ENCODE results near the gene LCE1C. TPM values are rescaled to one million over a fixed set of nuclear protein-coding genes. Genes with fewer than 3 reads are reported as not detected.

Gene LCE1C
- total RNA-seq, 5 donors from 2014 or later (not counting 1 experiment from before 2014, with no cell fraction given): not detected

DNA sequence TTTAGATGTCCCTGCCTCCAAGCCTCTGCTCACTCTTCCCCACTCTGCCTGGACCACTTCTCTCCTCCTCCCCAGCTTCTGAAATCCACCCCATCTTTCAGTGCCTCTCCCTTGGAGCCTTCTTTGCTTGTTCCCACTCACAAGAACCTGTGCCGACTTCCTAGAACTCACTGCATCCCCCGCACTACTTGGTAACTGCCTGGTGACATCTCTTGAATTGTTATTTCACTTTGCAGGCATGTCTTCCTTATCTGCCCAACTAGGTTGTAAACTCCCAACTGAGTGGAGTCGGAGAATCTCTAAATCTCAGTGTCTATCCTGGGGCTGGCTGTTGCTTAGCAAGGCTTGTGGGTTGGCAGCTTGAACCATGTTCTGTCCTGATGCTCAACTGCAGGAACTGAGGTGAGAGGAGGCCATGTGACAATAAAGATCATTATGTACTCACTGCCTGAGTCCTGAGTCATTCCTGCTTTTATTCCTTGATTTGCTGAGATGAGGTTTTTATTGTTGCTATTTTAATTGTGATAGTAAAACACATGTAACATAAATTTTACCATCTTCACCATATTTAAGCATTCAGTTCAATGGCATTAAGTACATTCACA, 44.7 kb downstream of the LCE1C start:
- Histone ChIP-seq H3K27ac (ENCODE audit: low read length) (no peak overlapping the region), H3K36me3 (ENCODE audit: control insufficient read depth in 2 of 2, extremely low read depth in 1 of 2, insufficient read depth in 1 of 2, low read length in 1 of 2) (no peaks in the 10 kb centered on the region), H3K4me1 (ENCODE audit: control insufficient read depth in 1 of 2, extremely low read depth in 1 of 2, insufficient read depth in 2 of 2, low read length in 2 of 2) (no peaks in the 10 kb centered on the region), H3K4me3 (ENCODE audit: control insufficient read depth in 1 of 2, extremely low read depth in 1 of 2, low read length in 1 of 2) (no peak overlapping the region), H3K9me3 (no peaks in the 10 kb centered on the region), H3K27me3 (replicated peaks in 1 of 2; ENCODE audit: control insufficient read depth in 2 of 2, extremely low read depth in 1 of 2, insufficient read depth in 2 of 2, low read length in 1 of 2) (peaks cover 0 to 18% of the 10 kb centered on the region in 2 experiments)
- WGBS (ENCODE audit: insufficient coverage): 90% methylated on average over 3 of the region's 3 CpGs
- H3K4me1 Mint-ChIP-seq: no peaks in the 10 kb centered on the region
- H3K4me3 Mint-ChIP-seq: no peak overlapping the region
- H3K27me3 Mint-ChIP-seq: peaks cover 36 to 37% of the 10 kb centered on the region in 2 donors
- no peak for ATAC-seq (replicated peaks in 1 of 4)
- H3K27ac Mint-ChIP-seq: no peak overlapping the region
- DNase-seq: no peak
- POLR2A ChIA-PET: no interaction called here
- CTCF ChIA-PET: no interaction called here
- peaks cover 0 to 4% (median 0%) of the 10 kb centered on the region in 3 donors for H3K9me3 Mint-ChIP-seq
- no peaks in the 10 kb centered on the region for H3K36me3 Mint-ChIP-seq

DNA sequence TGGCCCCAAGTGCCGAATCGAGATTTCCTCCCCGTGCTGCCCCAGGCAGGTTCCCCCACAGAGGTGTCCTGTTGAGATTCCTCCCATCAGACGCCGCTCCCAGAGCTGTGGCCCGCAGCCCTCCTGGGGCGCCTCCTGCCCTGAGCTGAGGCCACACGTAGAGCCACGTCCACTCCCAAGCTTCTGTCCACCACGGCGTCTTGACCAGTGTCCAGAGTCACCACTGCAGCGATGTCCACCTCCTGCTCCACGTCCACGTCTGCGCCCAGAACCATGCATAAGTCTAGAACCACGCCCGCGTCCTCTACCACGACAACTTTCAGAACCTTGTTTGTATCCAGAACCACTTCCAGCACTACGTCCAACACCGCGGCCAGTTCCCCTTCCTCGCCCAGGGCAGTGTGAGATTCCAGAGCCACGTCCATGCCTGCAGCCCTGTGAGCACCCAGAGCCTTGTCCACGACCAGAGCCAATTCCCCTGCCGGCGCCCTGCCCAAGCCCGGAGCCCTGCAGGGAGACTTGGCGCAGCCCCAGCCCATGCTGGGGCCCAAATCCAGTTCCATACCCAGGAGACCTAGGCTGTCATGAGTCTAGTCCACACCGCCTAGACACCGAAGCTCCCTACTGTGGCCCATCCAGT, 45.8 kb downstream of the LCE1C start:
- peaks cover 0 to 4% (median 0%) of the 10 kb centered on the region in 3 donors for H3K9me3 Mint-ChIP-seq
- no peaks in the 10 kb centered on the region for H3K4me1 ChIP-seq (ENCODE audit: control insufficient read depth in 1 of 2, extremely low read depth in 1 of 2, insufficient read depth in 2 of 2, low read length in 2 of 2)
- no peak for DNase-seq
- H3K36me3 Mint-ChIP-seq: no peaks in the 10 kb centered on the region
- POLR2A ChIA-PET: no interaction called here
- no peak overlapping the region for H3K4me3 Mint-ChIP-seq
- no peaks in the 10 kb centered on the region for H3K4me1 Mint-ChIP-seq
- H3K4me3 ChIP-seq (ENCODE audit: control insufficient read depth in 1 of 2, extremely low read depth in 1 of 2, low read length in 1 of 2): no peak overlapping the region
- no peaks in the 10 kb centered on the region for H3K9me3 ChIP-seq
- 89% methylated on average over 31 of the region's 31 CpGs for WGBS (ENCODE audit: insufficient coverage)
- H3K27ac ChIP-seq (ENCODE audit: low read length): no peak overlapping the region
- H3K27me3 ChIP-seq (replicated peaks in 1 of 2; ENCODE audit: control insufficient read depth in 2 of 2, extremely low read depth in 1 of 2, insufficient read depth in 2 of 2, low read length in 1 of 2): peaks cover 0 to 17% of the 10 kb centered on the region in 2 experiments
- H3K36me3 ChIP-seq (ENCODE audit: control insufficient read depth in 2 of 2, extremely low read depth in 1 of 2, insufficient read depth in 1 of 2, low read length in 1 of 2): no peaks in the 10 kb centered on the region
- no peak for ATAC-seq (replicated peaks in 1 of 4)
- H3K27me3 Mint-ChIP-seq: peaks cover 39 to 43% of the 10 kb centered on the region in 2 donors
- no peak overlapping the region for H3K27ac Mint-ChIP-seq
- CTCF ChIA-PET: no interaction called here

DNA sequence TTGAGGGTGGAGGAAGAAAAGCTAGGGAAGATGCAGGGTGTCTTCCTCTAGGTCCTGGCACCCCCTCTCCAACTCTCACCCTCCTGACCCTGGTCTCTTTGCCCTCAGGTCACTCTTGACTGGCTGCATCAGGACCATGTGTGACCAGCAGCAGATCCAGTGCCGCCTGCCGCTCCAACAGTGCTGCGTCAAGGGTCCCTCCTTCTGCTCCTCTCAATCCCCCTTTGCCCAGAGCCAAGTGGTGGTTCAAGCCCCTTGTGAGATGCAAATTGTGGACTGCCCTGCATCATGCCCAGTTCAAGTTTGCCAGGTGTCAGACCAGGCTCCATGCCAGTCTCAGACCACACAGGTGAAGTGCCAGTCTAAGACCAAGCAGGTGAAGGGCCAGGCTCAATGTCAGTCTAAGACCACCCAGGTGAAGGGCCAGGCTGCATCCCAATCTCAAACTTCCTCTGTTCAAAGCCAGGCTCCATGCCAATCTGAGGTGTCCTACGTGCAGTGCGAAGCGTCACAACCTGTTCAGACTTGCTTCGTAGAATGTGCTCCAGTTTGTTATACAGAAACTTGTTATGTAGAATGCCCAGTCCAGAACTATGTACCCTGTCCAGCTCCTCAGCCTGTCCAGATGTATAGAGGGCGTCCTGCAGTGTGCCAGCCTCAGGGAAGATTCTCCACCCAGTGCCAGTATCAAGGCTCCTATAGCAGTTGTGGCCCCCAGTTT, 46.8 kb downstream of the LCE1C start:
- H3K36me3 Mint-ChIP-seq: no peaks in the 10 kb centered on the region
- POLR2A ChIA-PET: interaction anchor here in 1 of 2 donors (0.5 kb wide), 1 partner anchor 21 kb away, joined by 3 read pairs; no protein-coding TSS in a partner anchor
- no peaks in the 10 kb centered on the region for H3K9me3 Mint-ChIP-seq
- H3K9me3 ChIP-seq: no peaks in the 10 kb centered on the region
- no peak overlapping the region for H3K4me3 Mint-ChIP-seq
- peaks cover 0 to 16% of the 10 kb centered on the region in 2 experiments for H3K27me3 ChIP-seq (replicated peaks in 1 of 2; ENCODE audit: control insufficient read depth in 2 of 2, extremely low read depth in 1 of 2, insufficient read depth in 2 of 2, low read length in 1 of 2)
- CTCF ChIA-PET: interaction anchor here in 1 of 2 donors (0.6 kb wide), 1 partner anchor 896 kb away, joined by 3 read pairs; no protein-coding TSS in a partner anchor
- ATAC-seq (replicated peaks in 1 of 4): no peak
- WGBS (ENCODE audit: insufficient coverage): 74% methylated on average over 6 of the region's 8 CpGs
- no peak for DNase-seq
- no peak overlapping the region for H3K4me3 ChIP-seq (ENCODE audit: control insufficient read depth in 1 of 2, extremely low read depth in 1 of 2, low read length in 1 of 2)
- no peak overlapping the region for H3K27ac ChIP-seq (ENCODE audit: low read length)
- H3K27ac Mint-ChIP-seq: no peak overlapping the region
- no peaks in the 10 kb centered on the region for H3K36me3 ChIP-seq (ENCODE audit: control insufficient read depth in 2 of 2, extremely low read depth in 1 of 2, insufficient read depth in 1 of 2, low read length in 1 of 2)
- H3K4me1 Mint-ChIP-seq: no peaks in the 10 kb centered on the region
- H3K4me1 ChIP-seq (ENCODE audit: control insufficient read depth in 1 of 2, extremely low read depth in 1 of 2, insufficient read depth in 2 of 2, low read length in 2 of 2): no peaks in the 10 kb centered on the region
- peaks cover 40 to 43% of the 10 kb centered on the region in 2 donors for H3K27me3 Mint-ChIP-seq

DNA sequence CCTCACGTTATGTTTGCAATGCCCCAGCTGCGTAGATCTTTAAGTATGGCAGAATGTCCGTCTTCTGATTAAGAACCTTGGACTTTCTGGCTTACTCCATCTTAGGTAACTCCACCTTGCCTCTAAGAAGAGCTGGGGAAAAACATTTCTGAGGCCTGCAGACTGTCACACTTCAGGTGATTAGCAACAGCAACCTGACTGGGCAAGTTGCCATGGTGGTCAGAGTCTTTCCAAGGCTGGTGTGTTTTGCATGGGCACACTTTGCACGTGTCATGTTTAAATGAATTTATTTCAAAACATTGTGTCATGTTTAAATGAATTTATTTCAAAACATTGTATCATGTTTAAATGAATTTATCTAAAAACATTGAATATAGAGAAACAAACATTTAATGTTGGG, 47.8 kb downstream of the LCE1C start:
- no peak for ATAC-seq (replicated peaks in 1 of 4)
- H3K4me1 ChIP-seq (ENCODE audit: control insufficient read depth in 1 of 2, extremely low read depth in 1 of 2, insufficient read depth in 2 of 2, low read length in 2 of 2): no peaks in the 10 kb centered on the region
- CTCF ChIA-PET: interaction anchor here in 1 of 2 donors (0.6 kb wide), 1 partner anchor 895 kb away, joined by 3 read pairs; no protein-coding TSS in a partner anchor
- Mint-ChIP-seq H3K36me3 (no peaks in the 10 kb centered on the region), H3K9me3 (no peaks in the 10 kb centered on the region), H3K27me3 (peaks cover 42 to 45% of the 10 kb centered on the region in 2 donors), H3K4me1 (no peaks in the 10 kb centered on the region), H3K27ac (no peak overlapping the region), H3K4me3 (no peak overlapping the region)
- H3K27me3 ChIP-seq (replicated peaks in 1 of 2; ENCODE audit: control insufficient read depth in 2 of 2, extremely low read depth in 1 of 2, insufficient read depth in 2 of 2, low read length in 1 of 2): peaks cover 0 to 14% of the 10 kb centered on the region in 2 experiments
- no peak for DNase-seq
- POLR2A ChIA-PET: no interaction called here
- H3K4me3 ChIP-seq (ENCODE audit: control insufficient read depth in 1 of 2, extremely low read depth in 1 of 2, low read length in 1 of 2): no peak overlapping the region
- 96% methylated on average over 3 of the region's 4 CpGs for WGBS (ENCODE audit: insufficient coverage)
- H3K9me3 ChIP-seq: no peaks in the 10 kb centered on the region
- H3K36me3 ChIP-seq (ENCODE audit: control insufficient read depth in 2 of 2, extremely low read depth in 1 of 2, insufficient read depth in 1 of 2, low read length in 1 of 2): no peaks in the 10 kb centered on the region
- H3K27ac ChIP-seq (ENCODE audit: low read length): no peak overlapping the region

DNA sequence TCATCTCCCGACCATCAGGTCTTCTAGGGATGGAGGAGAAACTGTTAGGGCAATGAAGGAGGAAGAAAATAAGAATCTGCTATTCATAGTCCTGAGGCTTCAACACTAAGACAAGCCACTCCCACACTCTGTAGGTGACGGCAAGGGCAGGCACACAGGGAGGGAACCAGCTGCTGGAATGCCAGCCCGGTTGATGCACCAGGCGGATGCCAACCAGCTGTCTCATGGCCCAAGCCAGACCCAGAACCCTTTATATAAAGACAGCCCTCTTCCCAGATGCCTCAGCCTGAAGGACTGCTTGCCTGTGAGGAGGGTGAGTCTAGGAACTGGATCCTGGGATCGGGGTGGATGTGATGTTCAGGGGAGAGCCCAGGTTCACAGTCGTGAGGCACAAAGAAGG, 48.7 kb downstream of the LCE1C start, which contains the start of gene KPRP:
Gene KPRP, plus strand, starts transcription at position 279 of the 400 bp plus-strand sequence. CDS start 1,564 bp downstream, outside the sequence.
- CTCF ChIA-PET: no interaction called here
- Histone ChIP-seq H3K36me3 (ENCODE audit: control insufficient read depth in 2 of 2, extremely low read depth in 1 of 2, insufficient read depth in 1 of 2, low read length in 1 of 2) (no peaks in the 10 kb centered on the region), H3K27me3 (replicated peaks in 1 of 2; ENCODE audit: control insufficient read depth in 2 of 2, extremely low read depth in 1 of 2, insufficient read depth in 2 of 2, low read length in 1 of 2) (peaks cover 0 to 12% of the 10 kb centered on the region in 2 experiments), H3K4me3 (ENCODE audit: control insufficient read depth in 1 of 2, extremely low read depth in 1 of 2, low read length in 1 of 2) (no peak within 1 kb of the TSS), H3K27ac (ENCODE audit: low read length) (no peak within 1 kb of the TSS), H3K4me1 (ENCODE audit: control insufficient read depth in 1 of 2, extremely low read depth in 1 of 2, insufficient read depth in 2 of 2, low read length in 2 of 2) (no peaks in the 10 kb centered on the region), H3K9me3 (no peaks in the 10 kb centered on the region)
- Mint-ChIP-seq H3K36me3 (no peaks in the 10 kb centered on the region), H3K4me3 (no peak within 1 kb of the TSS), H3K27me3 (peaks cover 41 to 52% of the 10 kb centered on the region in 2 donors), H3K4me1 (no peaks in the 10 kb centered on the region), H3K9me3 (no peaks in the 10 kb centered on the region), H3K27ac (no peak within 1 kb of the TSS)
- POLR2A ChIA-PET: no interaction called here
- WGBS (ENCODE audit: insufficient coverage): 94% methylated on average over 3 of the region's 6 CpGs
- DNase-seq (no peak), ATAC-seq (replicated peaks in 1 of 4) (no peak)

DNA sequence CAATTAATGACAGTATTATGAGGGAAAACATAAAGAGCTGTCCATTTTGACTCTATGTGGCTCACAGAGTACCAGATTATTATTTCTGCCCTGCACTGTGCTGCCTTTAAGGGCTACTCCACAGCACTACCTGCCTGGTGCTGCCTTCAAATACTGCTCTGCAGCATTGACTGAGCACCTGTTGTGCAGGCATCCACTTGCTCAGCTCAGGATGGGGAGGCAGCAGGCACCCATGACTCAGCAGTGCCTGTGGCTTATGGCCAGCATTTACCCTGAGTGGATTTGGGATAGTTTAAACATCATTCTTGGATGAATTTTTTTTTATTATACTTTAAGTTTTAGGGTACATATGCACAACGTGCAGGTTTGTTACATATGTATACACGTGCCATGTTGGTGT, 49.6 kb downstream of the LCE1C start:
- DNase-seq: no peak
- Mint-ChIP-seq H3K27ac (no peak overlapping the region), H3K9me3 (no peaks in the 10 kb centered on the region), H3K4me1 (no peaks in the 10 kb centered on the region), H3K36me3 (no peaks in the 10 kb centered on the region), H3K4me3 (no peak overlapping the region), H3K27me3 (peaks cover 40 to 51% of the 10 kb centered on the region in 2 donors)
- ATAC-seq (replicated peaks in 1 of 4): no peak
- H3K9me3 ChIP-seq: no peaks in the 10 kb centered on the region
- CTCF ChIA-PET: no interaction called here
- POLR2A ChIA-PET: no interaction called here
- H3K4me1 ChIP-seq (ENCODE audit: control insufficient read depth in 1 of 2, extremely low read depth in 1 of 2, insufficient read depth in 2 of 2, low read length in 2 of 2): no peaks in the 10 kb centered on the region
- WGBS (ENCODE audit: insufficient coverage): no CpG with 5 or more reads among the region's 2 CpGs
- H3K36me3 ChIP-seq (ENCODE audit: control insufficient read depth in 2 of 2, extremely low read depth in 1 of 2, insufficient read depth in 1 of 2, low read length in 1 of 2): no peaks in the 10 kb centered on the region
- peaks cover 0 to 12% of the 10 kb centered on the region in 2 experiments for H3K27me3 ChIP-seq (replicated peaks in 1 of 2; ENCODE audit: control insufficient read depth in 2 of 2, extremely low read depth in 1 of 2, insufficient read depth in 2 of 2, low read length in 1 of 2)
- H3K4me3 ChIP-seq (ENCODE audit: control insufficient read depth in 1 of 2, extremely low read depth in 1 of 2, low read length in 1 of 2): no peak overlapping the region
- no peak overlapping the region for H3K27ac ChIP-seq (ENCODE audit: low read length)

All from T-cell (primary cell).